ENCODE results near the gene BBS9. TPM values are rescaled to one million over a fixed set of nuclear protein-coding genes. Genes with fewer than 3 reads are reported as not detected.

BBS9 gene
- total RNA-seq, 1 experiment from 2014 or later: 4.7 TPM

GRCh38 chr7:33152087-33152486 lies 22.7 kb downstream of the BBS9 start:
- Histone ChIP-seq H3K27me3 (replicated peaks; ENCODE audit: control insufficient read depth, insufficient read depth, low read length) (no peaks in the 10 kb centered on the region), H3K9me3 (no peaks in the 10 kb centered on the region), H3K36me3 (ENCODE audit: control insufficient read depth, insufficient read depth, low read length) (no peaks in the 10 kb centered on the region), H3K4me3 (ENCODE audit: low read depth, low read length) (no peak overlapping the region), H3K4me1 (no peaks in the 10 kb centered on the region)
- no peaks in the 10 kb centered on the region for H3K4me1 Mint-ChIP-seq (ENCODE audit: low read depth, unreplicated experiment)
- no peak overlapping the region for H3K4me3 Mint-ChIP-seq (ENCODE audit: unreplicated experiment)
- intact Hi-C loops (cut with micrococcal nuclease; ENCODE audit: unreplicated experiment): no loop called here
- no peak overlapping the region for H3K27ac Mint-ChIP-seq (ENCODE audit: unreplicated experiment)
- no peak for DNase-seq
- H3K36me3 Mint-ChIP-seq (ENCODE audit: insufficient read depth, unreplicated experiment): no peaks in the 10 kb centered on the region
- H3K9me3 Mint-ChIP-seq (ENCODE audit: unreplicated experiment): no peaks in the 10 kb centered on the region
- CTCF ChIA-PET: no interaction called here
- BruUV-seq (replicated peaks): no TSS peak
- TF ChIP-seq CTCF (IDR thresholded peaks at IDR 0.05; ENCODE audit: insufficient read depth in 1 of 2, low read depth in 1 of 2, low read length in 1 of 2, severe bottlenecking in 1 of 2, unreplicated experiment in 1 of 2): no peak
- POLR2A ChIA-PET: interaction anchor here (0.6 kb wide), 1 partner anchor 195 kb away, joined by 5 read pairs; the partner anchor contains the start of gene FKBP9
- peaks cover 3% of the 10 kb centered on the region for H3K27me3 Mint-ChIP-seq (ENCODE audit: insufficient read depth, unreplicated experiment)

- no peaks in the 10 kb centered on the region for H3K36me3 ChIP-seq (ENCODE audit: control insufficient read depth, insufficient read depth, low read length)
- no peaks in the 10 kb centered on the region for H3K27me3 Mint-ChIP-seq (ENCODE audit: insufficient read depth, unreplicated experiment)
- H3K4me3 ChIP-seq (ENCODE audit: low read depth, low read length): no peak overlapping the region
- TF ChIP-seq CTCF (IDR thresholded peaks at IDR 0.05; ENCODE audit: insufficient read depth in 1 of 2, low read depth in 1 of 2, low read length in 1 of 2, severe bottlenecking in 1 of 2, unreplicated experiment in 1 of 2): no peak
- H3K9me3 Mint-ChIP-seq (ENCODE audit: unreplicated experiment): no peaks in the 10 kb centered on the region
- H3K4me1 Mint-ChIP-seq (ENCODE audit: low read depth, unreplicated experiment): no peaks in the 10 kb centered on the region
- H3K27ac Mint-ChIP-seq (ENCODE audit: unreplicated experiment): no peak overlapping the region
- DNase-seq: no peak
- H3K27me3 ChIP-seq (replicated peaks; ENCODE audit: control insufficient read depth, insufficient read depth, low read length): no peaks in the 10 kb centered on the region
- CTCF ChIA-PET: no interaction called here
- BruUV-seq (replicated peaks): no TSS peak
- H3K4me3 Mint-ChIP-seq (ENCODE audit: unreplicated experiment): no peak overlapping the region
- intact Hi-C loops (cut with micrococcal nuclease; ENCODE audit: unreplicated experiment): no loop called here
- no peaks in the 10 kb centered on the region for H3K9me3 ChIP-seq
- H3K4me1 ChIP-seq: no peaks in the 10 kb centered on the region
- H3K36me3 Mint-ChIP-seq (ENCODE audit: insufficient read depth, unreplicated experiment): no peaks in the 10 kb centered on the region
- POLR2A ChIA-PET: no interaction called here
Measured at GRCh38 chr7:33155811-33156210, 26.4 kb downstream of the BBS9 start.

- H3K36me3 ChIP-seq (ENCODE audit: control insufficient read depth, insufficient read depth, low read length): no peaks in the 10 kb centered on the region
- no peaks in the 10 kb centered on the region for H3K27me3 ChIP-seq (replicated peaks; ENCODE audit: control insufficient read depth, insufficient read depth, low read length)
- no peak overlapping the region for H3K4me3 ChIP-seq (ENCODE audit: low read depth, low read length)
- H3K9me3 Mint-ChIP-seq (ENCODE audit: unreplicated experiment): no peaks in the 10 kb centered on the region
- H3K9me3 ChIP-seq: no peaks in the 10 kb centered on the region
- no peak for DNase-seq
- intact Hi-C loops (cut with micrococcal nuclease; ENCODE audit: unreplicated experiment): no loop called here
- ChIA-PET CTCF (no interaction called here), POLR2A (no interaction called here)
- H3K4me1 Mint-ChIP-seq (ENCODE audit: low read depth, unreplicated experiment): no peaks in the 10 kb centered on the region
- H3K4me1 ChIP-seq: no peaks in the 10 kb centered on the region
- no TSS peak for BruUV-seq (replicated peaks)
- H3K36me3 Mint-ChIP-seq (ENCODE audit: insufficient read depth, unreplicated experiment): no peaks in the 10 kb centered on the region
- no peak for TF ChIP-seq CTCF (IDR thresholded peaks at IDR 0.05; ENCODE audit: insufficient read depth in 1 of 2, low read depth in 1 of 2, low read length in 1 of 2, severe bottlenecking in 1 of 2, unreplicated experiment in 1 of 2)
- no peak overlapping the region for H3K27ac Mint-ChIP-seq (ENCODE audit: unreplicated experiment)
- no peaks in the 10 kb centered on the region for H3K27me3 Mint-ChIP-seq (ENCODE audit: insufficient read depth, unreplicated experiment)
- H3K4me3 Mint-ChIP-seq (ENCODE audit: unreplicated experiment): no peak overlapping the region
Measured at GRCh38 chr7:33156441-33156840, 27.1 kb downstream of the BBS9 start.
